Measurements from ENCODE around the gene DHRSX. TPM values are rescaled to one million over a fixed set of nuclear protein-coding genes. Genes with fewer than 3 reads are reported as not detected.

The DHRSX gene
- polyA plus RNA-seq, 2 of the 4 experiments (the other 2 are of a cell fraction), result 32.1 to 56.3 TPM

DNA sequence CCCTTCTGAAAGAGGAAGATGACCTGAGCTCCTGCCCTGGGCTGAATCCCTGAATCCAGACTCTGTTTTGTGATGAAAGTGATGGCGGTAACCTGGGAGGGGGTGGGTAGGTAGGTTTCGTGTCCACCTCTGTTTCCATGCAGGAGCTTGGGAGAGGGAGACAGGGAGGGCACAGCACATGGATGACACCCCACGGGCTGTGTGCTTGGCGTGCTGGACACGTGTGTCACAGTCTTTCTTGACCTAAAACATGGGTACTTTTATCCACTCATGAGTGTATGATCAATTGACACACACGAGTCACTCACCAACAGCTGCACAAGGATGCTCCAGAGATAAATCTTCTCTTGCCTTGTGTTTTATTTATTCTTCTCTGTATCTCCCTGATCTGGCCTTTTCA is 111.5 kb downstream of the DHRSX start:
- WGBS (ENCODE audit: missing lambda C conversion rate), result 90% methylated on average over 6 of the region's 6 CpGs
- CTCF ChIA-PET, result no interaction called here
- DNase-seq (ENCODE audit: low read depth in 1 of 2, low spot score in 1 of 2), result no peak
- peak overlapping the region in 1 of 2 experiments; percentile 69; a peak in 3 of 6 replicates for H3K27ac ChIP-seq
- TF ChIP-seq CBX2 (IDR thresholded peaks at IDR 0.05; ENCODE audit: borderline replicate concordance, low read depth), result no peak
- no peak for TF ChIP-seq CHD4 (IDR thresholded peaks at IDR 0.05; ENCODE audit: borderline replicate concordance)
- no peak for TF ChIP-seq USF2 (IDR thresholded peaks at IDR 0.05)
- no peak for FAIRE-seq
- H3K9me3 ChIP-seq, result peaks cover 7% of the 10 kb centered on the region; the same call in 1 of the 3 replicates
- H3K4me3 ChIP-seq, result no peak overlapping the region
- H3K4me1 ChIP-seq, result peaks cover 24% of the 10 kb centered on the region
- H3K4me2 ChIP-seq, result no peak overlapping the region
- no peak for ATAC-seq
- POLR2A ChIA-PET, result no interaction called here

DNA sequence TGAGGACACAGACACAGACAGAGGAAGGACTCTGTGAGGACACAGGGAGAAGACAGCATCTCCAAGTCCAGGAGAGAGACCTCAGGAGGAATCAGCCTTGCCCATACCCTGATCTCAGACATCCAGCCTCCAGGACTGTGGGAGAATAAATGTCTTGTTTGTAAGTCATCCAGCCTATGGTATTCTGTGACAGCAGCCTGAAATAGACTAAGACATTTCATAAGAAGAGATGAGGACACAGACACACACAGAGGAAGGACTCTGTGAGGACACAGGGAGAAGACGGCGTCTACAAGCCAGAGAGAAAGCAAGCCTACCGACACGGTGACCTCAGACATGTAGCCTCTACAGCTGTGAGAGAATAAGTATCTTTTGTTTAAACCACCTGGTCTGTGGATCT is 112.1 kb downstream of the DHRSX start:
- Histone ChIP-seq H3K4me1 (peaks cover 31% of the 10 kb centered on the region), H3K9me3 (peaks cover 7% of the 10 kb centered on the region; the same call in 1 of the 3 replicates), H3K27ac (peak overlapping the region; percentile 11 to 69; a peak in 4 of 6 replicates), H3K4me3 (no peak overlapping the region), H3K4me2 (no peak overlapping the region)
- WGBS (ENCODE audit: missing lambda C conversion rate), result 95% methylated on average over 4 of the region's 4 CpGs
- ATAC-seq (no peak), FAIRE-seq (no peak), DNase-seq (ENCODE audit: low read depth in 1 of 2, low spot score in 1 of 2) (no peak)
- CTCF ChIA-PET, result no interaction called here
- POLR2A ChIA-PET, result no interaction called here
- TF ChIP-seq CHD4 (IDR thresholded peaks at IDR 0.05; ENCODE audit: borderline replicate concordance) (no peak), REST (IDR thresholded peaks at IDR 0.05) (no peak), CBX2 (IDR thresholded peaks at IDR 0.05; ENCODE audit: borderline replicate concordance, low read depth) (no peak), MYC (IDR thresholded peaks at IDR 0.05; ENCODE audit: borderline replicate concordance, low read length) (no peak), GATA3 (IDR thresholded peaks at IDR 0.05; ENCODE audit: borderline replicate concordance) (no peak), TP53 (CRISPR knock-in tag; IDR thresholded peaks at IDR 0.05) (no peak), ZNF302 (CRISPR knock-in tag; IDR thresholded peaks at IDR 0.05) (no peak), POLR2AphosphoS2 (conservative IDR thresholded peaks at IDR 0.05; ENCODE audit: low read length) (no peak), SREBF2 (IDR thresholded peaks at IDR 0.05) (no peak), POLR2A (IDR thresholded peaks at IDR 0.05; ENCODE audit: low read length) (no peak), ZC3H11A (IDR thresholded peaks at IDR 0.05) (no peak), ESRRA (IDR thresholded peaks at IDR 0.05; ENCODE audit: borderline replicate concordance, low read length) (no peak), RNF2 (IDR thresholded peaks at IDR 0.05; ENCODE audit: borderline replicate concordance, low read depth) (no peak), HOXA7 (CRISPR knock-in tag; IDR thresholded peaks at IDR 0.05) (no peak), CBX8 (IDR thresholded peaks at IDR 0.05) (no peak), HOXB5 (CRISPR knock-in tag; IDR thresholded peaks at IDR 0.05) (no peak)
- TF ChIP-seq, protein P1, sequence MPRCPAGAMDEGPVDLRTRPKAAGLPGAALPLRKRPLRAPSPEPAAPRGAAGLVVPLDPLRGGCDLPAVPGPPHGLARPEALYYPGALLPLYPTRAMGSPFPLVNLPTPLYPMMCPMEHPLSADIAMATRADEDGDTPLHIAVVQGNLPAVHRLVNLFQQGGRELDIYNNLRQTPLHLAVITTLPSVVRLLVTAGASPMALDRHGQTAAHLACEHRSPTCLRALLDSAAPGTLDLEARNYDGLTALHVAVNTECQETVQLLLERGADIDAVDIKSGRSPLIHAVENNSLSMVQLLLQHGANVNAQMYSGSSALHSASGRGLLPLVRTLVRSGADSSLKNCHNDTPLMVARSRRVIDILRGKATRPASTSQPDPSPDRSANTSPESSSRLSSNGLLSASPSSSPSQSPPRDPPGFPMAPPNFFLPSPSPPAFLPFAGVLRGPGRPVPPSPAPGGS (IDR thresholded peaks at IDR 0.05), result no peak
- TF ChIP-seq, protein P2, sequence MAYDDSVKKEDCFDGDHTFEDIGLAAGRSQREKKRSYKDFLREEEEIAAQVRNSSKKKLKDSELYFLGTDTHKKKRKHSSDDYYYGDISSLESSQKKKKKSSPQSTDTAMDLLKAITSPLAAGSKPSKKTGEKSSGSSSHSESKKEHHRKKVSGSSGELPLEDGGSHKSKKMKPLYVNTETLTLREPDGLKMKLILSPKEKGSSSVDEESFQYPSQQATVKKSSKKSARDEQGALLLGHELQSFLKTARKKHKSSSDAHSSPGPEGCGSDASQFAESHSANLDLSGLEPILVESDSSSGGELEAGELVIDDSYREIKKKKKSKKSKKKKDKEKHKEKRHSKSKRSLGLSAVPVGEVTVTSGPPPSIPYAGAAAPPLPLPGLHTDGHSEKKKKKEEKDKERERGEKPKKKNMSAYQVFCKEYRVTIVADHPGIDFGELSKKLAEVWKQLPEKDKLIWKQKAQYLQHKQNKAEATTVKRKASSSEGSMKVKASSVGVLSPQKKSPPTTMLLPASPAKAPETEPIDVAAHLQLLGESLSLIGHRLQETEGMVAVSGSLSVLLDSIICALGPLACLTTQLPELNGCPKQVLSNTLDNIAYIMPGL (CRISPR knock-in tag; IDR thresholded peaks at IDR 0.05; ENCODE audit: borderline replicate concordance), result no peak
- TF ChIP-seq, protein P3, sequence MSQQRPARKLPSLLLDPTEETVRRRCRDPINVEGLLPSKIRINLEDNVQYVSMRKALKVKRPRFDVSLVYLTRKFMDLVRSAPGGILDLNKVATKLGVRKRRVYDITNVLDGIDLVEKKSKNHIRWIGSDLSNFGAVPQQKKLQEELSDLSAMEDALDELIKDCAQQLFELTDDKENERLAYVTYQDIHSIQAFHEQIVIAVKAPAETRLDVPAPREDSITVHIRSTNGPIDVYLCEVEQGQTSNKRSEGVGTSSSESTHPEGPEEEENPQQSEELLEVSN (IDR thresholded peaks at IDR 0.05; ENCODE audit: borderline replicate concordance, low read depth), result no peak

Data from A549 (cell line).